ENCODE data around the gene GTSE1. TPM values are rescaled to one million over a fixed set of nuclear protein-coding genes. Genes with fewer than 3 reads are reported as not detected.
A peak's percentile ranks its signal among the peaks of the same experiment; 100 is the strongest.

The GTSE1 gene
- total RNA-seq, 1 experiment from 2014 or later = 42.6 TPM

DNA sequence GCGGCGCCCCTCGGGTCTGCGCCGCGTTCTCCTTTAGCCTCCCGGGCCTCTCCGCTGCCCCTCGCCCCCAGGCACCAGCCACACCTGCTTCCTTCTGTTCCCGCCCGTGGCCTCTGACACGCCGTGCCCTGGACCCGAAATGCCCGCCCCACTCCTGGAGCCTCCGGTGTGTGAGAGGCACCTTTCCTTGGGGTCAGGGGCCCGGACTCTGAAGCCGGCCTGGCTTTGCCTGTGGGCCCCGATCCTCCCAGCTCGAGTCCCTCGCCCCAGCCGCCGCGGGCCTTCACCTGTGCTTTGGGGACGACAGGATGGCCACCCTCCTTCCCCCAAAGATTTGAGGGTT lies 45.9 kb upstream of the GTSE1 start:
- Histone ChIP-seq H3K23me2 (ENCODE audit: insufficient read length, low read depth, low read length, poor library complexity, severe bottlenecking) (peaks cover 7% of the 10 kb centered on the region), H3K4me2 (ENCODE audit: insufficient read depth, insufficient read length, low read length) (peak overlapping the region; percentile 42), H2AK5ac (ENCODE audit: insufficient read length, low read length) (no peak overlapping the region), H3K4ac (ENCODE audit: low read depth, low read length) (no peak overlapping the region), H3K9ac (ENCODE audit: extremely low read depth, insufficient read length, low read length) (no peak overlapping the region), H3K27me3 (ENCODE audit: insufficient read depth, low read length) (no peaks in the 10 kb centered on the region), H2BK5ac (ENCODE audit: insufficient read length, low read length) (no peak overlapping the region), H4K20me1 (ENCODE audit: control insufficient read depth, insufficient read depth, insufficient read length) (no peaks in the 10 kb centered on the region), H3K23ac (ENCODE audit: insufficient read length, low read depth, low read length) (no peak overlapping the region), H3K79me2 (ENCODE audit: insufficient read depth, low read length) (no peaks in the 10 kb centered on the region), H3K27ac (ENCODE audit: insufficient read length, low read depth, low read length) (no peak overlapping the region), H3K4me1 (ENCODE audit: insufficient read depth, low read length) (no peaks in the 10 kb centered on the region), H2BK15ac (ENCODE audit: low read depth, low read length) (no peak overlapping the region), H3K9me3 (ENCODE audit: control insufficient read depth, low read depth, low read length) (no peaks in the 10 kb centered on the region), H3K79me1 (ENCODE audit: insufficient read depth, low read depth, low read length, poor library complexity, severe bottlenecking) (no peaks in the 10 kb centered on the region), H2BK12ac (ENCODE audit: insufficient read length, low read depth, low read length) (no peak overlapping the region), H3K14ac (ENCODE audit: insufficient read depth, low read length) (peak overlapping the region; percentile 54; the same call in 1 of the 2 replicates), H2BK20ac (ENCODE audit: low read depth, low read length, poor library complexity, severe bottlenecking) (no peak overlapping the region), H4K91ac (ENCODE audit: insufficient read length, low read depth, low read length) (no peak overlapping the region), H2BK120ac (ENCODE audit: low read depth, low read length, poor library complexity, severe bottlenecking) (no peak overlapping the region), H2AFZ (ENCODE audit: low read length) (no peak overlapping the region), H3K18ac (ENCODE audit: insufficient read length, low read depth, low read length) (no peak overlapping the region), H4K8ac (replicated peaks; ENCODE audit: insufficient read length, low read depth, low read length) (no peak overlapping the region), H4K5ac (ENCODE audit: insufficient read length, low read depth, low read length) (no peak overlapping the region), H3T11ph (ENCODE audit: low read length) (no peak overlapping the region), H3K56ac (ENCODE audit: insufficient read length, low read depth, low read length) (no peak overlapping the region)
- peak overlapping the region; percentile 73 to 82 for H3K4me3 Mint-ChIP-seq
- H3K27ac Mint-ChIP-seq = no peak overlapping the region; a peak in 1 of 7 replicates
- no CpG with 5 or more reads among the region's 25 CpGs for WGBS (ENCODE audit: extremely low coverage, insufficient read length, low lambda C conversion rate)
- H3K9me3 Mint-ChIP-seq = peaks cover 0 to 9% of the 10 kb centered on the region in 2 experiments; a peak in 2 of 5 replicates
- H3K4me1 Mint-ChIP-seq = peaks cover 8 to 16% of the 10 kb centered on the region in 2 experiments
- DNase-seq = peak; percentile 40
- peaks cover 14% of the 10 kb centered on the region for H3K27me3 Mint-ChIP-seq (ENCODE audit: low read depth)
- peaks cover 1 to 6% (median 6%) of the 10 kb centered on the region in 3 experiments; a peak in 3 of 7 replicates for H3K36me3 Mint-ChIP-seq (ENCODE audit: insufficient read depth in 1 of 3, low read depth in 3 of 3)
- TF ChIP-seq, protein P1, sequence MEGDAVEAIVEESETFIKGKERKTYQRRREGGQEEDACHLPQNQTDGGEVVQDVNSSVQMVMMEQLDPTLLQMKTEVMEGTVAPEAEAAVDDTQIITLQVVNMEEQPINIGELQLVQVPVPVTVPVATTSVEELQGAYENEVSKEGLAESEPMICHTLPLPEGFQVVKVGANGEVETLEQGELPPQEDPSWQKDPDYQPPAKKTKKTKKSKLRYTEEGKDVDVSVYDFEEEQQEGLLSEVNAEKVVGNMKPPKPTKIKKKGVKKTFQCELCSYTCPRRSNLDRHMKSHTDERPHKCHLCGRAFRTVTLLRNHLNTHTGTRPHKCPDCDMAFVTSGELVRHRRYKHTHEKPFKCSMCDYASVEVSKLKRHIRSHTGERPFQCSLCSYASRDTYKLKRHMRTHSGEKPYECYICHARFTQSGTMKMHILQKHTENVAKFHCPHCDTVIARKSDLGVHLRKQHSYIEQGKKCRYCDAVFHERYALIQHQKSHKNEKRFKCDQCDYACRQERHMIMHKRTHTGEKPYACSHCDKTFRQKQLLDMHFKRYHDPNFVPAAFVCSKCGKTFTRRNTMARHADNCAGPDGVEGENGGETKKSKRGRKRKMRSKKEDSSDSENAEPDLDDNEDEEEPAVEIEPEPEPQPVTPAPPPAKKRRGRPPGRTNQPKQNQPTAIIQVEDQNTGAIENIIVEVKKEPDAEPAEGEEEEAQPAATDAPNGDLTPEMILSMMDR (conservative IDR thresholded peaks at IDR 0.05) = no peak

Data from H9 (cell line).